ENCODE results near the gene CDK5RAP3. TPM values are rescaled to one million over a fixed set of nuclear protein-coding genes. Genes with fewer than 3 reads are reported as not detected.
"Not testable (repeated sequence)": the region's sequence is repeated elsewhere in the genome, so short reads cannot be mapped to it uniquely, and the experiment has no call there.

Gene CDK5RAP3
- polyA plus RNA-seq, 1 experiment = 71.2 TPM

DNA sequence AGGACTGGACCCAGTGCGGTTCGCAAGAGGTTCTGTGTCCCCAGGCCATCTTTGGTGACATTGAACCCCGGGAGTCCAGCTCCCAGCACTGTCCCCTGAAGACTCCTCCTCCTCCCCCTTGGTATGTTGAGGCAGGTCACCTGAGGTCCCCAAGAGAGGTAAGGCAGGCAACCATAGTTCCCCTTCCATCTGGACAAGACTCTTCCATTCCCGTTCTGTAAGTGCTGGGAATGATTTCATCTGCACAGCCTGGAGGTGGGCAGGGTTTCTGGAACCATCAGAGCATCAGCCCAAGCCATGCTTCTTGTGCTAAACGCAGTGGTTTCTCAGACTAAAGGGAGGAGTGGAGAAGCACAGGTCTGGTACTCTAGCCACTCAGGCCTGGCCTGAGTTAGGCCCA is 41.7 kb downstream of the CDK5RAP3 start:
- Histone ChIP-seq H3K27ac (ENCODE audit: low read depth, low read length) (no peak overlapping the region), H3K9me3 (ENCODE audit: control insufficient read depth, insufficient read depth, low read length) (no peaks in the 10 kb centered on the region), H3K27me3 (ENCODE audit: control insufficient read depth, insufficient read depth, low read length) (peaks cover 9% of the 10 kb centered on the region), H3K4me3 (ENCODE audit: low read depth, low read length) (peak overlapping the region; percentile 17; the same call in 1 of the 2 replicates)
- POLR2A ChIA-PET = no interaction called here
- DNase-seq (ENCODE audit: low read depth, low spot score) = no peak
- TF ChIP-seq, protein P1, sequence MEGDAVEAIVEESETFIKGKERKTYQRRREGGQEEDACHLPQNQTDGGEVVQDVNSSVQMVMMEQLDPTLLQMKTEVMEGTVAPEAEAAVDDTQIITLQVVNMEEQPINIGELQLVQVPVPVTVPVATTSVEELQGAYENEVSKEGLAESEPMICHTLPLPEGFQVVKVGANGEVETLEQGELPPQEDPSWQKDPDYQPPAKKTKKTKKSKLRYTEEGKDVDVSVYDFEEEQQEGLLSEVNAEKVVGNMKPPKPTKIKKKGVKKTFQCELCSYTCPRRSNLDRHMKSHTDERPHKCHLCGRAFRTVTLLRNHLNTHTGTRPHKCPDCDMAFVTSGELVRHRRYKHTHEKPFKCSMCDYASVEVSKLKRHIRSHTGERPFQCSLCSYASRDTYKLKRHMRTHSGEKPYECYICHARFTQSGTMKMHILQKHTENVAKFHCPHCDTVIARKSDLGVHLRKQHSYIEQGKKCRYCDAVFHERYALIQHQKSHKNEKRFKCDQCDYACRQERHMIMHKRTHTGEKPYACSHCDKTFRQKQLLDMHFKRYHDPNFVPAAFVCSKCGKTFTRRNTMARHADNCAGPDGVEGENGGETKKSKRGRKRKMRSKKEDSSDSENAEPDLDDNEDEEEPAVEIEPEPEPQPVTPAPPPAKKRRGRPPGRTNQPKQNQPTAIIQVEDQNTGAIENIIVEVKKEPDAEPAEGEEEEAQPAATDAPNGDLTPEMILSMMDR (IDR thresholded peaks at IDR 0.05; ENCODE audit: low read depth, low read length) = no peak
- CTCF ChIA-PET = interaction anchor here (0.6 to 3.5 kb wide), 5 partner anchors 9 to 64 kb away, joined by 3 to 22 read pairs (median 4); partner anchors contain the start of gene CDK5RAP3

DNA sequence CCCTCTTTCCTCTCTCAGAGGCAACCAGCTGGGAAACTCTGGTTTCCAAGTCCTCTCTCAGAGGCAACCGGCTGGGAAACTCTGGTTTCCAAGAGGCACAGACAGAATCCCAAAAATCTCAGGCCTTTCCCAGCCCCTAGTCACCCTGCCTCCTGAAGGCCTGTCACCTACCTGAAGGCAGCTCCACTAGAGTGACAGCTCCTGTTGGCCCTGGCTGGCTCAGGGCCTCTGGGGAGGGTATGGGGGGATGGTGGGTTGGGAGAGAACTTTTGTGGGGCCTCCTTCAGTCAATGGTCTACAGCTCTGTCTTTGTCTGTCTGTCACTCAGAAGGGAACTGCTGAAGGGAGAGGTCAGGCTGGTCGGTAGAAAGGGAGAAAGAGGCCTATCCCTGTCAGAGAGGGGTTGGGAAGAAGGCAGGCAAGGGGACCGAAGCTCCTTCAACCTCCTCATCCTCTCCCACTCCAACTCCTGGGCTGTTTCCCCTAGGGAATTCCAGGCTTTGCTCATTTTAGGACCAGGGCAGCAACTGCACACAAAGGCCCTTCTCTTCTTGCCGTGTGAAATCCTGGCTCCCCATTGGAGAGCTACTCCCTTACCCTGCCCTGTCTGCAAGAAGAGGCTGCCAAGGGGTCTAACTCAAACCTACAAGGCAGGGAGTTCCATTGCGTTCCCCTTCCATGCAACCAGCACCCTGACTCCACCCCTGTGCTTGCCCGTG is 43.1 kb downstream of the CDK5RAP3 start:
- H3K27ac ChIP-seq (ENCODE audit: low read depth, low read length) = no peak overlapping the region
- ChIA-PET CTCF (interaction anchor here (1.7 to 6.6 kb wide), 3 partner anchors 34 to 65 kb away, joined by 6 to 185 read pairs (median 125); partner anchors contain the start of gene CDK5RAP3), POLR2A (interaction anchor here (0.7 kb wide), 2 partner anchors 119 to 1596 kb away, joined by 3 read pairs; no protein-coding TSS in a partner anchor)
- TF ChIP-seq, protein P1 (IDR thresholded peaks at IDR 0.05; ENCODE audit: low read depth, low read length) = no peak
- DNase-seq (ENCODE audit: low read depth, low spot score) = no peak
- H3K9me3 ChIP-seq (ENCODE audit: control insufficient read depth, insufficient read depth, low read length) = no peaks in the 10 kb centered on the region
- H3K27me3 ChIP-seq (ENCODE audit: control insufficient read depth, insufficient read depth, low read length) = peaks cover 12% of the 10 kb centered on the region
- no peak overlapping the region for H3K4me3 ChIP-seq (ENCODE audit: low read depth, low read length)

DNA sequence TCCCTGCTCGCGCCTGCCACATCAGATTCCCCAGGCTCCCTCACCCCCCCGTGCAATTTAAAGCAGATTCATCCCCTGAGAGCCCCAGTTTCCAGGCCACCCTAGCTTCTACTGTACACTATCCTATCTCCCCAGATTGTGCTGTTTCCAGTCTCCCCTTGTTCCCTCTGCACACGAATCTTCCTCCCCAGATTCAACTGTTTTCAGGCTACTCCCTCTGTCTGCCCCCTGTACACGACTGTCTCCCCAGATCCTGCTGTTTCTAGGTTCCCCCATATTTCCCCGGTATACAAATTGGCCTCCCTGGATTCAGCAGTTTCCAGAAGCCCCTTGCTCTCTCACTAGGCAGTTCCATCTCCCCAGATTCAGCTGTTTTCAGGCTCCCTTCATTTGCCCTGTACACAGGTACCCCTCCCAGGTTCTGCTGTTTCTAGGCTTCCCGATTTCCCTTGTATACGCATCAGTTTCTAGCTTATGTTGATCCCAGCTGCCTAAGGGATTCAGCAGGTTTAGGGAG is 43.7 kb downstream of the CDK5RAP3 start:
- TF ChIP-seq, protein P1 (IDR thresholded peaks at IDR 0.05; ENCODE audit: low read depth, low read length) = no peak
- ChIA-PET CTCF (interaction anchor here (1.7 to 6.6 kb wide), 3 partner anchors 35 to 66 kb away, joined by 6 to 185 read pairs (median 125); partner anchors contain the start of gene CDK5RAP3), POLR2A (interaction anchor here (0.7 kb wide), 3 partner anchors 32 to 1596 kb away, joined by 3 read pairs; no protein-coding TSS in a partner anchor)
- Histone ChIP-seq H3K9me3 (ENCODE audit: control insufficient read depth, insufficient read depth, low read length) (no peaks in the 10 kb centered on the region), H3K4me3 (ENCODE audit: low read depth, low read length) (no peak overlapping the region), H3K27ac (ENCODE audit: low read depth, low read length) (no peak overlapping the region), H3K27me3 (ENCODE audit: control insufficient read depth, insufficient read depth, low read length) (peaks cover 12% of the 10 kb centered on the region)
- no peak for DNase-seq (ENCODE audit: low read depth, low spot score)

DNA sequence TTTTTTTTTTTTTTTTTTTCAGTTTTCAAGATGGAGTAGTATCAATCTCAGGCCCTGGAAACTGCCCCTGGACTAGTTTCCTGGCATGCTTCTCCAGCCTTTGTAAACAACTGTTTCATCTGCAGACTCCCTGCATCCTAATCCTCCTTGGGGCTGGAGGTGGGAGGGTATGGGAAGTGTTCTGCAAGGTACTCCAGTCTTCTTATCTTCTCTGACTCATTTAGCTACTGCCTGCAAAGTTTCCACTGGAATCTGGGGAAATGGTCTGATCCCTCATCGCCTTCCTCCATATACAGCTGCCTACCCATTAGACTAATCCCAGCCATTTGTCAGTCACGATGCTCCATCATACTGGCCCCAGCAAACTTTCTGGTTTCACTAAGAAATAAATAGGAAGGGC is 45.2 kb downstream of the CDK5RAP3 start:
- Histone ChIP-seq H3K4me3 (ENCODE audit: low read depth, low read length) (no peak overlapping the region), H3K27ac (ENCODE audit: low read depth, low read length) (no peak overlapping the region), H3K27me3 (ENCODE audit: control insufficient read depth, insufficient read depth, low read length) (peaks cover 12% of the 10 kb centered on the region), H3K9me3 (ENCODE audit: control insufficient read depth, insufficient read depth, low read length) (no peaks in the 10 kb centered on the region)
- CTCF ChIA-PET = interaction anchor here (1.0 to 6.6 kb wide), 6 partner anchors 36 to 174 kb away, joined by 3 to 185 read pairs (median 9); partner anchors contain the start of genes CDK5RAP3 and SCRN2
- POLR2A ChIA-PET = interaction anchor here (0.6 kb wide), 1 partner anchor 45 kb away, joined by 3 read pairs; the partner anchor contains the start of gene CDK5RAP3
- TF ChIP-seq, protein P1 (IDR thresholded peaks at IDR 0.05; ENCODE audit: low read depth, low read length) = no peak
- no peak for DNase-seq (ENCODE audit: low read depth, low spot score)

DNA sequence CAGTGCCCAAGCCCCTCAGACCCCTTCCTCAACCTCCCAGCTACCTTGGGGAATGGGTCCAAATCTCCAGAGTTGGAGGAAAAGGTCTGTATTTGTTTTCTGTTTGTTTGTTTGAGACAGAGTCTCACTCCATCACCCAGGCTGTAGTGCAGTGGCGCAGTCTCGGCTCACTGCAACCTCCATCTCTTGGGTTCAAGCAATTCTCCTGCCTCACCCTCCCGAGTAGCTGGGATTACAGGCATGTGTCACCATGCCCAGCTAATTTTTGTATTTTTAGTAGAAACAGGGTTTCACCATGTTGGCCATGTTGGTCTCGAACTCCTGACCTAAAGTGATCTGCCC is 46.9 kb downstream of the CDK5RAP3 start:
- CTCF ChIA-PET = interaction anchor here (0.5 to 6.6 kb wide), 18 partner anchors 8 to 600 kb away, joined by 3 to 185 read pairs (median 6); partner anchors contain the start of genes CDK5RAP3, PNPO and SCRN2
- not testable (repeated sequence) for H3K9me3 ChIP-seq (ENCODE audit: control insufficient read depth, insufficient read depth, low read length)
- POLR2A ChIA-PET = interaction anchor here (0.6 to 1.2 kb wide), 4 partner anchors 40 to 1162 kb away, joined by 3 to 7 read pairs (median 5); partner anchors contain the start of genes CDK5RAP3 and SP2

More for the DNA sequence above, 46.9 kb downstream of the CDK5RAP3 start:
- H3K27ac ChIP-seq (ENCODE audit: low read depth, low read length); H3K4me3 ChIP-seq (ENCODE audit: low read depth, low read length); DNase-seq (ENCODE audit: low read depth, low spot score): not testable (repeated sequence)
- H3K27me3 ChIP-seq (ENCODE audit: control insufficient read depth, insufficient read depth, low read length) = peaks cover 11% of the 10 kb centered on the region

Measured in AG04450 (cell line).